DND-41 (cell line): ENCODE measurements around the gene DDX27.

Experiments
- CTCF ChIP-seq: IDR thresholded peaks from 2 replicates; pipeline ENCODE4 v1.5.1; 2012; ENCODE audit warnings: borderline replicate concordance, low read length, moderate library complexity, mild to moderate bottlenecking; ENCODE audit not compliant: poor library complexity, severe bottlenecking; ENCODE audit errors: extremely low read depth
- EZH2 ChIP-seq: IDR thresholded peaks from 3 replicates; pipeline ENCODE4 v1.6.1; 2012; ENCODE audit warnings: borderline replicate concordance, low read depth, mild to moderate bottlenecking, moderate library complexity, low read length, inconsistent platforms; ENCODE audit not compliant: severe bottlenecking

DNA sequence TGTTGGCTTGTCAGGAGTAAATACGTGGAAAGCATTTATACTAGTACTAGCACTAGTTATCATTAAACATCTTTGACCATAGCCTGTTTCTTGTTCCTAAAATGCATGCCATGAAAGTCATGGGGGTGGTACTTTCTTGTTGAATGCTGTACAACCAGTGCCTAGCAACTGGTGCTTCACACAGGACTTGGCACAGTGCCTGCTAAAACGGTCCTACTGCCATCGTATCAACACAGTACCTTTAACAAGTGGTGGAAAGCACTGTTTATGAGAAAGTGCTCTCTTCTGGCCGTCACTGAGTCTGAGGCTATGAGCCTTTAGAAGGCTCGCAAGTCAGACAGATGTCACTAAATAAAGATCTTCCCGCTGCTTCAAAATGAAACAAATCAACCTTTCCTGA, 37.0 kb downstream of the DDX27 start:
- no peak for TF ChIP-seq CTCF
- TF ChIP-seq EZH2: no peak
